NCI-H2227 treated with DMSO at 0.1 percent for 48 hours (cell line): ENCODE data around the gene EHMT1.
"Not testable (repeated sequence)": the region's sequence is repeated elsewhere in the genome, so short reads cannot be mapped to it uniquely, and the experiment has no call there.

Experiments
- DNase-seq: peaks from one replicate; lab custom pipeline; 2025; lab: John Stamatoyannopoulos, UW

The EHMT1 gene

GRCh38 chr9:137615387-137615871, 3.4 kb upstream of the EHMT1 start:
- DNase-seq, result no peak

- DNase-seq, result no peak
Measured at GRCh38 chr9:137619240-137620047, 639 bp downstream of the EHMT1 start.

GRCh38 chr9:137620048-137620405, 1.2 kb downstream of the EHMT1 start:
- DNase-seq, result no peak

GRCh38 chr9:137620581-137620980, 1.8 kb downstream of the EHMT1 start:
- no peak for DNase-seq

- no peak for DNase-seq
Measured at GRCh38 chr9:137621131-137621757, 2.4 kb downstream of the EHMT1 start.

GRCh38 chr9:137622211-137622610, 3.4 kb downstream of the EHMT1 start:
- not testable (repeated sequence) for DNase-seq

GRCh38 chr9:137626464-137626863, 7.7 kb downstream of the EHMT1 start:
- no peak for DNase-seq

GRCh38 chr9:137627406-137627805, 8.6 kb downstream of the EHMT1 start:
- not testable (repeated sequence) for DNase-seq

GRCh38 chr9:137630126-137630525, 11.3 kb downstream of the EHMT1 start:
- DNase-seq, result no peak

GRCh38 chr9:137630679-137631078, 11.9 kb downstream of the EHMT1 start:
- no peak for DNase-seq

- no peak for DNase-seq
Measured at GRCh38 chr9:137631345-137632229, 12.8 kb downstream of the EHMT1 start.

- no peak for DNase-seq
Measured at GRCh38 chr9:137632230-137633161, 13.7 kb downstream of the EHMT1 start.

- DNase-seq, result no peak
Measured at GRCh38 chr9:137634016-137634415, 15.2 kb downstream of the EHMT1 start.

GRCh38 chr9:137638680-137639079, 19.9 kb downstream of the EHMT1 start:
- no peak for DNase-seq

GRCh38 chr9:137639303-137640051, 20.7 kb downstream of the EHMT1 start:
- no peak for DNase-seq

GRCh38 chr9:137640862-137641261, 22.1 kb downstream of the EHMT1 start:
- DNase-seq, result no peak

- DNase-seq, result no peak
Measured at GRCh38 chr9:137642118-137642601, 23.4 kb downstream of the EHMT1 start.

GRCh38 chr9:137642892-137643291, 24.1 kb downstream of the EHMT1 start:
- no peak for DNase-seq

- no peak for DNase-seq
Measured at GRCh38 chr9:137643921-137644320, 25.1 kb downstream of the EHMT1 start.

- DNase-seq, result no peak
Measured at GRCh38 chr9:137645211-137645610, 26.4 kb downstream of the EHMT1 start.
